Liver (tissue), 3 donors: ENCODE results near the gene PLAC9.

Source experiments
- ATF3 ChIP-seq: IDR thresholded peaks from 2 replicates; pipeline ENCODE4 v1.6.1; 2016; ENCODE audit warnings: antibody characterized with exemption
- CTCF ChIP-seq: fragments of 150-350 bp; IDR thresholded peaks from 2 replicates; pipeline ENCODE4 v1.5.1; 2017; ENCODE audit warnings: improper control_type of control experiment, low read depth, low read length; ENCODE audit not compliant: missing input control
- FOXA1 ChIP-seq: IDR thresholded peaks from 2 replicates; pipeline ENCODE4 v1.6.1; 2016; ENCODE audit warnings: antibody characterized with exemption
- JUND ChIP-seq, 2 donors: IDR thresholded peaks; 2 replicates each; pipeline ENCODE4 v1.6.1; 2016; ENCODE audit warnings: antibody characterized with exemption in 2 of 2
- MAX ChIP-seq: IDR thresholded peaks from 2 replicates; pipeline ENCODE4 v1.6.1; 2016; ENCODE audit warnings: antibody characterized with exemption
- RXRA ChIP-seq, 2 donors: IDR thresholded peaks; 2 replicates each; pipeline ENCODE4 v1.6.1; 2017 to 2018; ENCODE audit warnings: antibody characterized with exemption in 2 of 2, mild to moderate bottlenecking in 1 of 2
- donor health status: healthy.
- donor health status: healthy.

DNA sequence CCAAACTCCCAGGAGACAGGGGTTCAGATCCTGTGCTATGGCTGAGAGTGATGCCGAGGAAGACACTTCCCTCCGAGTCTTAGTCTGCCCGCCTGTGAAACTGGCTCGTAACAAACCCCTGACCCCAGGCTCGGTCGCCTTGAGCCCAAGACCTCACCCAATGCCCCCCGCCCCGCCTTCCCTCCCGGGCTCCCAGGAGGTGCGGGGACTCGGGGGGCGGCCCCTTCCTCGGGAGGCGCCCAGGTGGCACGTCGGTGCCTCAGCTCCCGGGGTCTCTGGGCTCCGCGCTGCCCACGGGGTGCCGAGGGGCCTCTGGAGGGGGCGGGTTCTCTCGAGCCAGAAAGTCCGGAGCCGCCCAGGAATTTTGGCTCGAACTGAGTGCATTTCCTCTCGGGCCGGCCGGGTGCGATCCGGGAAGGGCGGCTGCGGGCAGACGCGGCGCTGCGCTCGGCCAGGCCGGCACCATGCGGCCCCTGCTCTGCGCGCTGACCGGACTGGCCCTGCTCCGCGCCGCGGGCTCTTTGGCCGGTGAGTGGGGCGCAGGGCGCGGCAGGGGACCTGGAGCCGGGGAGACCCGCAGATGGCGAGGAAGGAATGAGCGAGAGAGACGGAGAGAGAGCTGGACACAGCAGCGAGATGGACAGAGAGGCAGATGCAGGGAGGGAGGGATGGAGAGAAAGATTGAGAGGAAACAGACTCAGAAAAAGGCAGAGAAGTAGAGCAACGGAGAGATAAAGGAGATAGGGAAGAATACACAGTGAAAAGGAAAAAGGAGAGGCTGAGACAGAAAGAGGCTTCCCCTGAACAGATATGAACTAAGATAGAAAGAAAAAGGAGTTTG, at the start of gene PLAC9:
- TF ChIP-seq CTCF (no peak), JUND (IDR thresholded peaks at IDR 0.05) (no peak), RXRA (IDR thresholded peaks at IDR 0.05) (no peak), ATF3 (no peak), MAX (no peak), FOXA1 (no peak)
